Parathyroid adenoma (tissue), 2 donors: ENCODE measurements around the gene TP53INP2.
A peak's percentile ranks its signal among the peaks of the same experiment; 100 is the strongest.

ENCODE experiments used
- H2AFZ ChIP-seq: fragments of 300-600 bp; sonication (generic); one replicate; pipeline ENCODE4 v1.7.0; 2017; ENCODE audit warnings: antibody characterized with exemption, mild to moderate bottlenecking
- H3K27ac ChIP-seq: fragments of 300-600 bp; sonication (generic); one replicate; pipeline ENCODE4 v1.7.0; 2017
- H3K27me3 ChIP-seq: fragments of 300-600 bp; sonication (generic); one replicate; pipeline ENCODE4 v1.7.0; 2017; ENCODE audit warnings: low read length; ENCODE audit not compliant: control insufficient read depth, insufficient read depth
- H3K36me3 ChIP-seq: fragments of 300-600 bp; sonication (generic); one replicate; pipeline ENCODE4 v1.7.0; 2017; ENCODE audit warnings: low read length; ENCODE audit not compliant: control insufficient read depth, insufficient read depth
- H3K4me1 ChIP-seq: fragments of 300-600 bp; sonication (generic); one replicate; pipeline ENCODE4 v1.7.0; 2017; ENCODE audit warnings: control low read depth
- H3K4me2 ChIP-seq: fragments of 300-600 bp; sonication (generic); one replicate; pipeline ENCODE4 v1.7.0; 2017; ENCODE audit warnings: low read length
- H3K4me3 ChIP-seq: fragments of 300-600 bp; sonication (generic); one replicate; pipeline ENCODE4 v1.7.0; 2017; ENCODE audit warnings: low read depth, low read length
- H3K79me2 ChIP-seq: fragments of 300-600 bp; sonication (generic); one replicate; pipeline ENCODE4 v1.7.0; 2017; ENCODE audit warnings: control low read depth
- H3K9ac ChIP-seq: fragments of 300-600 bp; sonication (generic); one replicate; pipeline ENCODE4 v1.7.0; 2017; ENCODE audit warnings: mild to moderate bottlenecking
- H3K9me3 ChIP-seq: fragments of 300-600 bp; sonication (generic); one replicate; pipeline ENCODE4 v1.7.0; 2017; ENCODE audit warnings: low read length; ENCODE audit not compliant: control insufficient read depth
- CTCF ChIP-seq: fragments of 300-600 bp; sonication (generic); IDR thresholded peaks from one replicate; pipeline ENCODE4 v1.7.0; 2017; ENCODE audit warnings: antibody characterized with exemption, mild to moderate bottlenecking
- donor health status: primary hyperparathyroidism.

TP53INP2 gene

GRCh38 chr20:34701405-34702085, 2.6 kb upstream of the TP53INP2 start:
- no peak overlapping the region for H3K27ac ChIP-seq
- H3K79me2 ChIP-seq, result peaks cover 2% of the 10 kb centered on the region
- H3K4me2 ChIP-seq, result no peak overlapping the region
- no peak for TF ChIP-seq CTCF
- H3K9ac ChIP-seq, result no peak overlapping the region
- no peaks in the 10 kb centered on the region for H3K27me3 ChIP-seq
- no peaks in the 10 kb centered on the region for H3K9me3 ChIP-seq
- H2AFZ ChIP-seq, result no peak overlapping the region
- H3K4me3 ChIP-seq, result no peak overlapping the region
- H3K36me3 ChIP-seq, result no peaks in the 10 kb centered on the region
- H3K4me1 ChIP-seq, result peaks cover 20% of the 10 kb centered on the region

GRCh38 chr20:34703061-34703423, 1.1 kb upstream of the TP53INP2 start:
- Histone ChIP-seq H2AFZ (peak overlapping the region; percentile 99), H3K27ac (no peak overlapping the region), H3K9ac (no peak overlapping the region)

GRCh38 chr20:34703424-34704176, 544 bp upstream of the TP53INP2 start:
- Histone ChIP-seq H3K9me3 (no peaks in the 10 kb centered on the region), H3K9ac (peak overlapping the region; percentile 96), H2AFZ (peak overlapping the region; percentile 99), H3K27ac (peak overlapping the region; percentile 97), H3K4me1 (peaks cover 20% of the 10 kb centered on the region), H3K27me3 (no peaks in the 10 kb centered on the region), H3K79me2 (peaks cover 2% of the 10 kb centered on the region), H3K4me2 (peak overlapping the region; percentile 85), H3K36me3 (no peaks in the 10 kb centered on the region), H3K4me3 (peak overlapping the region; percentile 75)
- no peak for TF ChIP-seq CTCF

More at GRCh38 chr20:34703061-34703423, 1.1 kb upstream of the TP53INP2 start:
- Histone ChIP-seq H3K9me3 (no peaks in the 10 kb centered on the region), H3K4me1 (peaks cover 20% of the 10 kb centered on the region), H3K79me2 (peaks cover 2% of the 10 kb centered on the region), H3K27me3 (no peaks in the 10 kb centered on the region), H3K4me2 (peak overlapping the region; percentile 85), H3K36me3 (no peaks in the 10 kb centered on the region), H3K4me3 (peak overlapping the region; percentile 75)
- no peak for TF ChIP-seq CTCF

GRCh38 chr20:34705008-34705396, 858 bp downstream of the TP53INP2 start:
- Histone ChIP-seq H3K79me2 (peaks cover 2% of the 10 kb centered on the region), H3K36me3 (no peaks in the 10 kb centered on the region), H3K4me2 (peak overlapping the region; percentile 85), H3K27ac (peak overlapping the region; percentile 97), H2AFZ (peak overlapping the region; percentile 99), H3K9ac (peak overlapping the region; percentile 96), H3K4me3 (peak overlapping the region; percentile 75), H3K9me3 (no peaks in the 10 kb centered on the region), H3K4me1 (peaks cover 20% of the 10 kb centered on the region), H3K27me3 (no peaks in the 10 kb centered on the region)
- TF ChIP-seq CTCF, result no peak
